Stimulated activated CD8-positive, alpha-beta memory T cell treated with anti-CD3 and anti-CD28 coated beads, Interleukin-15, amount 100 ng/mL, for 24 hours (primary cell): ENCODE results near the gene PARP3.

Experiments used
- DNase-seq: peaks from one replicate; pipeline ENCODE4 v3.0.0-alpha.2; 2020; ENCODE audit warnings: low read depth

PARP3 gene

GRCh38 chr3:51966922-51967383 is 24.8 kb downstream of the PARP3 start:
- no peak for DNase-seq

GRCh38 chr3:51967384-51968169 is 25.4 kb downstream of the PARP3 start, which contains the start of gene PCBP4:
Gene PCBP4 (minus strand): TSS chr3:51967454. CDS start chr3:51961240, 6,214 bp downstream.
- no peak for DNase-seq

DNA sequence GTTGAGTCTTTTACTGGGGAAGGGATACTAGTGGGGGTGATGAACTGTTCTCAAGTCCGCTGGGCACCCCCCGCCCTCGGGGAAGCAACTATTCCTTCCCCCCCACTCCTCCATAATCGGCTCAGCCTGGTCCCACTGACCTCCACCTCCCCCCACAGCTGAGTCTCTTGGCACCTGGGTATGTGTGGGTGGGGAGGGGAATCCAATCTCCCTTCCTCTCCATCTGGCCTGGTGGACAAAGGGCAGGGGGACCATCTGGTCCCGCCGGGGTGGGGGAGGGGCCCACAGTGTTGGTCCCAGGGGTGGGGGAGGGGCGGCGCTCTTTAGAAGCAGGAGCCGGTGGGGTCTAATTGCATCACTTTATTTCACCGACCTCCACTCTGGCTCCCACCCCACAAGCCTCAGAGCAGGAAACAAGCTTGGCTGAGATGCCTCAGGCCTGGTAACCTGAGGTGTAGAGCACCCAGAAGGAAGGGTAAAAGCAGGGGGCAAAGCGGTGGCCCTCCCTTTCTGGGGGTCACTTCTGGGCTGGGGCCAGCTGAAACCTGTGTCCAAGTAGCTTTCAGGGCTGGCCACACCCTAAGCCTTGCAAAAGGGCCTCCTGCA is 26.1 kb downstream of the PARP3 start:
- DNase-seq: no peak

- DNase-seq: no peak
Observed at GRCh38 chr3:51968883-51969678, 26.9 kb downstream of the PARP3 start.

- no peak for DNase-seq
Observed at GRCh38 chr3:51969841-51970240, 27.7 kb downstream of the PARP3 start.

- DNase-seq: no peak
Observed at GRCh38 chr3:51970606-51971300, 28.6 kb downstream of the PARP3 start.

- DNase-seq: no peak
Observed at GRCh38 chr3:51971350-51971749, 29.2 kb downstream of the PARP3 start.

DNA sequence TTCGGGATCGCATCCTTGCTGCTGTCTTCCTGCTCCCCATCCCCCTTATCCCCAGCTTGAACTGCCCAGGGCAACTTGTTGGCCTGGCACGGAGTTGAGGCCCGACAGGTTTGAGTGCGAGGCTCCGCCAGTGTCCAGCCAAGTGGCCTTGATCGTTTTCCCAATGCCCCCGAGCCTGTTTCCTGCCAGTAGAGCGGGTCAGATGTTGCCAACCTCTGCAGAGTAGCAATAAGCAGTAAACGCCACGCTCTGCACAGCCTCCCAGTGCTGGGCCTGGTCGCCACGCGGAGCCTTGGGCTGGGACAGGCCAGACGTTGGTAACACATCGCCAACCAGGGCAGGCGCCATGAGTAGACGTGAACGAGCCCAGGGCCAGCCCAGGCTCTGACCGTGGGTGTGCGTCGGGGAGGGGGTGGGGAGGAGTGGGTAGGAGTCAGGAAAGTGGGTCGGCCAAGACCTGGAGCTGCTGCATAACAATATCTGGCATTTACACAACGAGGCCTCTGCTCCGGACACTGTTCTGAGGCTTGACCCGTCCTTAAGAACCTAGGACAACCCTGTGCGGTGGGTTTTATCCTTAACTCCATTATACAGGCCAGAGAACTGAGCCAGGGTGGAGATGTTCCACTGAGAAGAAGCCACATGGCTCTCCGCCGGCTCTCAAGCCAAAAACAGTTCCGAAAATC is 32.3 kb downstream of the PARP3 start:
- DNase-seq: no peak

DNA sequence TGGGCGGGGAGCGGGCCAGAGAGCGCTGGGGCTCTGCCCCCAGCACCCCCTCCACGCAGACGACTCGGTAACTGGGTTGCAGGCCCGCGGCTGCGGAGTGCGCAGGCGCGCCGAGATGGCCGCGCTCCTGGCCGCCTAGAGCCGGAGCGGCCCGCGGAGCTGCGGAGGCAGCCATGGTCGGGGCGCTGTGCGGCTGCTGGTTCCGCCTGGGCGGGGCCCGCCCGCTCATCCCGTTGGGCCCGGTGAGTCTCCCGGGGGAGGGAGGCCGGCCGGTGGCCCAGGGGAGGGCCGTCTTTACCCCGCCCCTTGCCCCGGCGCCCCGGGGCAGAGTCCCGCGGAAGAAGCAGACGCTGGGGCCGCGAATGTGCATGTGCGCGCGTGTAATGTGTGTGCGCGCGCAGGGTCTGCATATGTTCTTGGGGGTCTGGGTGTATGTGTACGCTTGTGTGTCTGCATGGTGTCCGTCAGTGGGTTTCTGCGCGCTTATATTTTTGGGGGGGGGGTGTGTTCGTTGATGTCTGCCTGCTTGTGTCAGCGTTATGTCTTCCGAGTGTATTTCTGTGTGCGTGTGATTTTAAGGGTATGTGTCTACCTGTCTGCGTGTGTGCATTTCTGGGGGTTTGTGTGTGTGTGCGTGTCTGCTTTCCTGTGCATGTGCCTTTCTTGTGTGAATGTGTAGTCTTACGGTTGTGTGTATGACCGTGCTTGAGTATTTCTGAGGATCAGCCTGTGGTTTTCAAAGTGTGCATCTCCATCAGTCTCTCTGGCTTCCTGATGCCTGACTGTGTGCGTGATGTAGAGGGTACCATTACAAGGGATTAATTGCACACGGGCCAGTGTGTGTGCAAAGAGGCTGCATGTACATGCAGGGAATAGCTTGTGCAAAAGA is 33.0 kb downstream of the PARP3 start, which contains the start of gene ABHD14A:
Gene ABHD14A, plus strand, starts transcription at position 102 of the 889 bp plus-strand sequence. Its CDS starts 72 bp downstream, at position 174.
- no peak for DNase-seq

GRCh38 chr3:51975852-51976549 is 33.8 kb downstream of the PARP3 start:
- DNase-seq: no peak

GRCh38 chr3:51977446-51978142 is 35.4 kb downstream of the PARP3 start:
- DNase-seq: no peak

- DNase-seq: no peak
Observed at GRCh38 chr3:51978143-51978502, 36.0 kb downstream of the PARP3 start.

DNA sequence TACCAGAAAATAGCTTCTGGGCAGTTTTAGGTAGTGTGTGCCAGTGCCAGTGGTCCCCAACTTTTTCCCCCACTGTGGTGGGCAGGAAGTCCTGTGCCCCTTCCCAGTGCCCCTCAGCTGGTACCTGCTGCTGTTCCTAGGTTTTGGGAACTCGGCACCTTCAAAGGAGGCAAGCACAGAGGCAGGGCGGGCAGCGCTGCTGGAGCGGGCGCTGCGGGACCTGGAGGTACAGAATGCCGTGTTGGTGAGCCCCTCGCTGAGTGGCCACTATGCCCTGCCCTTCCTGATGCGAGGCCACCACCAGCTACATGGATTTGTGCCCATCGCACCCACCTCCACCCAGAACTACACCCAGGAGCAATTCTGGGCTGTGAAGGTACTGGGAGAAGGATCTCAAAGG is 38.1 kb downstream of the PARP3 start:
- no peak for DNase-seq

DNA sequence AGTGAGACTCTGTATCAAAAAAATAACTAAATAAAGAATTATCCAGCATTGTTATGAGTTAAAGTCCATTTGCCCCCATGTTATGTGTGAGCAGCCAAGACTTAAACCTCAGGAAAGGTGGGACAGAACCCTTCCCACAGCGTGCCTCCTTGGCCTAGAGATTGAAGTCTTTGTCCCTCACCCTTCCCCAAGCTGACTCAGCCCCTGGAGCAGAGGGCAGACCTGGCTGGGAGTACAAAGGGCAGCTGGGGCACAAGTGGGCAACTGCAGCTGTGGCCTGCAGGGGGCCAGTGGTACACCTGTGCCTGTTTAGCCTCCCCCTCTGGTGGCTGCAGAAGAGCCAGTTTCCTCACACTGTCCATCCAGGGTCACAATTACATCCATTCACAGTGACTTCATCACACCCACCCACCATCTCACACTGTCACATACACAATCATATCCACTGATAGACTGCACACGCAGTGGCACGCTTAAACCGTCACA is 40.2 kb downstream of the PARP3 start:
- DNase-seq: no peak

GRCh38 chr3:51982838-51983577 is 40.8 kb downstream of the PARP3 start, which contains the start of gene ACY1:
Gene ACY1 (plus strand): TSS chr3:51983535. CDS start chr3:51984065, 530 bp downstream.
- peak; percentile 50 for DNase-seq

DNA sequence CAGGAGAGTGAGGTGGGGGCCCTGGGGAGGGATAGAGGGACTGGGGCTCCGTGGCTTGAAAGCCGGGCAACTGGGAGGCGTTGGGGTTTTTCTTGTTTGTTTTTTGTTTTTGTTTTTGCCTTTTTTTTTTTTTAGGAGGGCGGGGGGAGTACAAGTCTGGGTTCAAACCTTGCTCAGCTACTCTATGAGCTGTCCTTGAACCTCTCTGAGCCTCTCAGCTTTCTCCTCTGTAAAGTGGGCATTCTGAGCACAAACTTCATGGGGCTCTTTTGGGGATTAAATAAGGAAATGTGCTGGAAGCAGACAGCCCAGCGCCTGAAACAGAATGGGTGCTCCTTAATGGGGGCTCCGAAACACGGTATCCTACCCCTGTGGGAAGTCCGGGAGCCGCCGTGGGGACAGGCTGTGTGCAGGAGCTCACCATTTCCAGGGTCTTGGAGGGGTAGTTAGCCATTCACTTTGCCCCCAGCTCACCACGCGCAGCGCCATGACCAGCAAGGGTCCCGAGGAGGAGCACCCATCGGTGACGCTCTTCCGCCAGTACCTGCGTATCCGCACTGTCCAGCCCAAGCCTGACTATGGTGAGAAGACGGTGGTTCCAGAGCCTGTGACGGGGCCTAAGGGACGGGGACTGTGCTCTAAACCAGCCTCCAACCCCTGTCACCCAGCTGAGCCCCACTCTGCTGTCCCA is 41.6 kb downstream of the PARP3 start:
- DNase-seq: no peak

GRCh38 chr3:51984269-51984647 is 42.1 kb downstream of the PARP3 start:
- DNase-seq: no peak

DNA sequence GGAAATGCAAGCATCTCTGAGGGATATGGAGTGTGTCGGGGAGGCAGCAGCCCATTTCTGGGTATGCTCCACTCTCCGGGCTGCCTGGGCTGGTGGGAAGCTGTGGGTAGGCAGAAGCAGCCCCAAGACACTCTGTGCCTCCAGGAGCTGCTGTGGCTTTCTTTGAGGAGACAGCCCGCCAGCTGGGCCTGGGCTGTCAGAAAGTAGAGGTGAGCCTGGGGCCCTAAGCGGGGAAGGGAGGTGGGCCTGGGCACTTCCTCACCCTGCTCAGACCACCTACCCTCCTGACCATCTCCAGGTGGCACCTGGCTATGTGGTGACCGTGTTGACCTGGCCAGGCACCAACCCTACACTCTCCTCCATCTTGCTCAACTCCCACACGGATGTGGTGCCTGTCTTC is 42.9 kb downstream of the PARP3 start:
- DNase-seq: no peak
